Keratinocyte (primary cell): ENCODE measurements around the gene CDIPT. TPM values are rescaled to one million over a fixed set of nuclear protein-coding genes. Genes with fewer than 3 reads are reported as not detected.

Source experiments
- DNase-seq: peaks from one replicate; pipeline ENCODE4 v3.0.0-alpha.2; 2011; ENCODE audit warnings: low read depth, missing footprints, low spot score
- FAIRE-seq: peaks from 2 replicates; lab custom pipeline; 2011; peaks lifted over from hg19 to GRCh38; lab: Jason Lieb, UNC
- H2AFZ ChIP-seq: 2 replicates; pipeline ENCODE4 v1.6.0; 2012; ENCODE audit warnings: low read length, control low read depth, inconsistent platforms; ENCODE audit not compliant: control insufficient read depth
- H3K27ac ChIP-seq: 2 replicates; pipeline ENCODE4 v1.5.1; 2011; ENCODE audit warnings: low read length; ENCODE audit not compliant: control insufficient read depth, insufficient read depth
- H3K27me3 ChIP-seq: 3 replicates; pipeline ENCODE4 v1.6.0; 2011; ENCODE audit warnings: low read length; ENCODE audit not compliant: control insufficient read depth, insufficient read depth; ENCODE audit errors: extremely low read depth
- H3K36me3 ChIP-seq, 2 experiments: 2 replicates in 1 of 2; 3 replicates in 1 of 2; pipeline ENCODE4 v1.5.1; 2011; ENCODE audit warnings: low read length in 2 of 2, mild to moderate bottlenecking in 1 of 2; ENCODE audit not compliant: control insufficient read depth in 2 of 2, insufficient read depth in 2 of 2; ENCODE audit errors: extremely low read depth in 1 of 2
- H3K4me1 ChIP-seq: 3 replicates; pipeline ENCODE4 v1.5.1; 2011; ENCODE audit warnings: low read length; ENCODE audit not compliant: control insufficient read depth, insufficient read depth; ENCODE audit errors: extremely low read depth
- H3K4me2 ChIP-seq: 3 replicates; pipeline ENCODE4 v1.6.0; 2011; ENCODE audit warnings: low read depth, low read length; ENCODE audit not compliant: control insufficient read depth, insufficient read depth; ENCODE audit errors: extremely low read depth
- H3K4me3 ChIP-seq, 3 experiments: fragments of 200-600 bp in 1 of 3; sonication (generic) in 1 of 3; 2 replicates in 2 of 3; 3 replicates in 1 of 3; pipeline ENCODE4 v1.5.1; 2011 to 2016; ENCODE audit warnings: low read length in 3 of 3, mild to moderate bottlenecking in 3 of 3, control low read depth in 2 of 3, inconsistent platforms in 1 of 3, low read depth in 1 of 3, mixed read lengths in 1 of 3, mixed run types in 1 of 3, moderate library complexity in 1 of 3; ENCODE audit not compliant: control insufficient read depth in 2 of 3, insufficient read depth in 2 of 3; ENCODE audit errors: extremely low read depth in 1 of 3
- H3K79me2 ChIP-seq: 2 replicates; pipeline ENCODE4 v1.6.0; 2012; ENCODE audit warnings: low read length; ENCODE audit not compliant: control insufficient read depth, insufficient read depth
- H3K9ac ChIP-seq: 3 replicates; pipeline ENCODE4 v1.6.0; 2011; ENCODE audit warnings: low read length; ENCODE audit not compliant: control insufficient read depth, insufficient read depth; ENCODE audit errors: extremely low read depth
- H3K9me1 ChIP-seq: 3 replicates; pipeline ENCODE4 v1.6.0; 2011; ENCODE audit warnings: low read length; ENCODE audit not compliant: control insufficient read depth, insufficient read depth; ENCODE audit errors: extremely low read depth
- H3K9me3 ChIP-seq: 2 replicates; pipeline ENCODE4 v1.5.1; 2012; ENCODE audit warnings: low read depth, low read length; ENCODE audit not compliant: control insufficient read depth
- H4K20me1 ChIP-seq: 3 replicates; pipeline ENCODE4 v1.6.0; 2011; ENCODE audit warnings: low read length; ENCODE audit not compliant: control insufficient read depth, insufficient read depth; ENCODE audit errors: extremely low read depth
- EZH2 ChIP-seq: IDR thresholded peaks from one replicate; pipeline ENCODE4 v1.6.1; 2012; ENCODE audit warnings: inconsistent platforms, mild to moderate bottlenecking, low read length, moderate library complexity
- dilution Hi-C: fragments of 300-500 bp; cut with MboI; formaldehyde crosslinking; loops from one replicate; pipeline ENCODE4 v1.7.0; 2020; ENCODE audit warnings: low sequenced_read_pairs; ENCODE audit not compliant: extremely low pct_ligation_motif_present
- polyA plus RNA-seq, 5 experiments: library from polyadenylated mRNA; depleted of rRNA in 3 of 5; stranded (reverse) in 3 of 5; stranded (forward) in 1 of 5; unstranded in 1 of 5; fragments of >200 nt; gene quantifications; 1 replicate in 1 of 5; 2 replicates in 3 of 5; 3 replicates in 1 of 5; pipeline versions ENCODE4 v1.2.1 to v1.2.3, GENCODE V29; 2011 to 2012; ENCODE audit warnings: missing spikeins in 2 of 5, low read depth in 1 of 5, low replicate concordance in 1 of 5
- TF ChIP-seq, protein P1 (sequence below), 3 experiments: IDR thresholded peaks in 1 of 3; conservative IDR thresholded peaks in 1 of 3; optimal IDR thresholded peaks in 1 of 3; 2 replicates in 2 of 3; 3 replicates in 1 of 3; pipeline versions ENCODE3 to v1.5.1; 2011; ENCODE audit warnings: low read length in 3 of 3, mild to moderate bottlenecking in 3 of 3, moderate library complexity in 2 of 3, control low read depth in 1 of 3, inconsistent platforms in 1 of 3; ENCODE audit not compliant: insufficient read depth in 2 of 3; ENCODE audit errors: extremely low read depth in 1 of 3

CDIPT gene
- polyA plus RNA-seq, 1 donor (not counting 4 experiments of a cell fraction or from before 2014, with no cell fraction given), result 49.5 TPM

DNA sequence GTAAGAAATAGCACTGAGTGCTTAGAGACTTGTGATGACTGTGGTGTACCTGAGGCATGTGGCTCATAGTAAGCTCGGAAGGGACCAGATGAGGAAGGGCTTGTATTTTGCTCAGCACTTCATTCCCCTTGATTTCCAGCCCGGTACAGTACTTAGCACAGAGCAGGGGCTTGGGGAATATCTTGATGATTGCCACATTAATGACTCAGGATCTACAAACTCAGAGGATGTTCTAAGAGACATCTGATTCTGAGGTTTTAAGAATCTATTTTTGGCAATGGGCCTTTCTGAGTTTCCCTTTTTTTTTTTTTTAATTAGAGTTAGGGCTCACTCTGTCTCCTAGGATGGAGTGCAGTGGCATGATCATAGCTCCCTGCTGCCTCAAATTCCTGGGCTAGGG lies 46.4 kb upstream of the CDIPT start:
- TF ChIP-seq, protein P1, sequence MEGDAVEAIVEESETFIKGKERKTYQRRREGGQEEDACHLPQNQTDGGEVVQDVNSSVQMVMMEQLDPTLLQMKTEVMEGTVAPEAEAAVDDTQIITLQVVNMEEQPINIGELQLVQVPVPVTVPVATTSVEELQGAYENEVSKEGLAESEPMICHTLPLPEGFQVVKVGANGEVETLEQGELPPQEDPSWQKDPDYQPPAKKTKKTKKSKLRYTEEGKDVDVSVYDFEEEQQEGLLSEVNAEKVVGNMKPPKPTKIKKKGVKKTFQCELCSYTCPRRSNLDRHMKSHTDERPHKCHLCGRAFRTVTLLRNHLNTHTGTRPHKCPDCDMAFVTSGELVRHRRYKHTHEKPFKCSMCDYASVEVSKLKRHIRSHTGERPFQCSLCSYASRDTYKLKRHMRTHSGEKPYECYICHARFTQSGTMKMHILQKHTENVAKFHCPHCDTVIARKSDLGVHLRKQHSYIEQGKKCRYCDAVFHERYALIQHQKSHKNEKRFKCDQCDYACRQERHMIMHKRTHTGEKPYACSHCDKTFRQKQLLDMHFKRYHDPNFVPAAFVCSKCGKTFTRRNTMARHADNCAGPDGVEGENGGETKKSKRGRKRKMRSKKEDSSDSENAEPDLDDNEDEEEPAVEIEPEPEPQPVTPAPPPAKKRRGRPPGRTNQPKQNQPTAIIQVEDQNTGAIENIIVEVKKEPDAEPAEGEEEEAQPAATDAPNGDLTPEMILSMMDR (optimal IDR thresholded peaks at IDR 0.05 in 1 of 3, IDR thresholded peaks at IDR 0.05 in 1 of 3, conservative IDR thresholded peaks at IDR 0.05 in 1 of 3; ENCODE audit: extremely low read depth in 1 of 3, insufficient read depth in 2 of 3, low read length in 3 of 3), result no peak
- no peak for TF ChIP-seq EZH2
- DNase-seq (no peak), FAIRE-seq (no peak)
- H4K20me1 ChIP-seq, result no peaks in the 10 kb centered on the region
- no peaks in the 10 kb centered on the region for H3K4me1 ChIP-seq
- no peaks in the 10 kb centered on the region for H3K9me3 ChIP-seq
- H3K4me2 ChIP-seq, result no peak overlapping the region
- H3K36me3 ChIP-seq, result peaks cover 0 to 5% of the 10 kb centered on the region in 2 experiments
- no peak overlapping the region for H3K9ac ChIP-seq
- dilution Hi-C loops, result no loop called here
- H3K4me3 ChIP-seq, result no peak overlapping the region
- no peaks in the 10 kb centered on the region for H3K79me2 ChIP-seq
- no peak overlapping the region for H3K27ac ChIP-seq
- H3K9me1 ChIP-seq, result no peaks in the 10 kb centered on the region
- H2AFZ ChIP-seq, result no peak overlapping the region
- H3K27me3 ChIP-seq, result no peaks in the 10 kb centered on the region

GRCh38 chr16:29908719-29909220 lies 45.7 kb upstream of the CDIPT start:
- DNase-seq, result no peak
- no peak for TF ChIP-seq EZH2
- TF ChIP-seq, protein P1 (optimal IDR thresholded peaks at IDR 0.05 in 1 of 3, IDR thresholded peaks at IDR 0.05 in 1 of 3, conservative IDR thresholded peaks at IDR 0.05 in 1 of 3; ENCODE audit: extremely low read depth in 1 of 3, insufficient read depth in 2 of 3, low read length in 3 of 3), result no peak
- no peaks in the 10 kb centered on the region for H3K4me1 ChIP-seq
- no peak overlapping the region for H2AFZ ChIP-seq
- no peak overlapping the region for H3K27ac ChIP-seq
- no peaks in the 10 kb centered on the region for H4K20me1 ChIP-seq
- H3K4me2 ChIP-seq, result no peak overlapping the region
- no peaks in the 10 kb centered on the region for H3K27me3 ChIP-seq
- dilution Hi-C loops, result no loop called here
- no peak for FAIRE-seq
- H3K9ac ChIP-seq, result no peak overlapping the region
- H3K36me3 ChIP-seq, result peaks cover 0 to 5% of the 10 kb centered on the region in 2 experiments
- H3K9me3 ChIP-seq, result no peaks in the 10 kb centered on the region
- no peaks in the 10 kb centered on the region for H3K9me1 ChIP-seq
- no peaks in the 10 kb centered on the region for H3K79me2 ChIP-seq
- no peak overlapping the region for H3K4me3 ChIP-seq
